Prostate gland (tissue), 2 donors: ENCODE data around the gene CABS1.

Experiments
- POLR2A ChIP-seq: fragments of 450-650 bp; IDR thresholded peaks from one replicate; pipeline ENCODE4 v1.6.1; 2016; ENCODE audit warnings: antibody characterized with exemption, mild to moderate bottlenecking
- TF ChIP-seq, protein P1 (sequence below), 4 experiments: fragments of 200-600 bp in 2 of 4; fragments of 450-650 bp in 2 of 4; sonication (generic) in 2 of 4; IDR thresholded peaks; 1 replicate in 3 of 4; 2 replicates in 1 of 4; pipeline ENCODE4 v1.5.1; 2016 to 2019; ENCODE audit warnings: antibody characterized with exemption in 4 of 4, mild to moderate bottlenecking in 2 of 4, moderate library complexity in 2 of 4

DNA sequence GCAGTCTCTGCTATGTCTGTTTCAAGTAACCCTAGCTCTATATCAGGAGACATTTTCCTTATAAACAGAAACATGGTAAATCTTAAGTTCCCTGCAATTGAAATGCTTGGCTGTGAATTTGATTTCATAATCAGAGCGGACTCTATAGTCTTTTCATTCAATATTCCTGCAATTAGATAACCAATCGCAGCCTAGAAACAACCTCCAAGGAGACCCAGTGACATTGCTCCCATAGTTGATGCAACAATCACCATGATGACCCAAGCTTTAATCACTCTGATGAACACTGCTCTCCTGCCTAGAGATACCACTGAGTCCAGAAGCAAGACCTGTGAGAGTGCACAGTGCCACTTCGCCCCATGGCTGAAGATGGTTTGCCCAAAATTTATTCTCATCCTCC lies at the start of gene CABS1:
- TF ChIP-seq, protein P1, sequence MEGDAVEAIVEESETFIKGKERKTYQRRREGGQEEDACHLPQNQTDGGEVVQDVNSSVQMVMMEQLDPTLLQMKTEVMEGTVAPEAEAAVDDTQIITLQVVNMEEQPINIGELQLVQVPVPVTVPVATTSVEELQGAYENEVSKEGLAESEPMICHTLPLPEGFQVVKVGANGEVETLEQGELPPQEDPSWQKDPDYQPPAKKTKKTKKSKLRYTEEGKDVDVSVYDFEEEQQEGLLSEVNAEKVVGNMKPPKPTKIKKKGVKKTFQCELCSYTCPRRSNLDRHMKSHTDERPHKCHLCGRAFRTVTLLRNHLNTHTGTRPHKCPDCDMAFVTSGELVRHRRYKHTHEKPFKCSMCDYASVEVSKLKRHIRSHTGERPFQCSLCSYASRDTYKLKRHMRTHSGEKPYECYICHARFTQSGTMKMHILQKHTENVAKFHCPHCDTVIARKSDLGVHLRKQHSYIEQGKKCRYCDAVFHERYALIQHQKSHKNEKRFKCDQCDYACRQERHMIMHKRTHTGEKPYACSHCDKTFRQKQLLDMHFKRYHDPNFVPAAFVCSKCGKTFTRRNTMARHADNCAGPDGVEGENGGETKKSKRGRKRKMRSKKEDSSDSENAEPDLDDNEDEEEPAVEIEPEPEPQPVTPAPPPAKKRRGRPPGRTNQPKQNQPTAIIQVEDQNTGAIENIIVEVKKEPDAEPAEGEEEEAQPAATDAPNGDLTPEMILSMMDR (IDR thresholded peaks at IDR 0.05) = no peak
- no peak for TF ChIP-seq POLR2A
